Fibroblast of skin of back (primary cell): Measurements from ENCODE around the gene DDAH2.
A peak's percentile ranks its signal among the peaks of the same experiment; 100 is the strongest.
"Not testable (repeated sequence)": the region's sequence is repeated elsewhere in the genome, so short reads cannot be mapped to it uniquely, and the experiment has no call there.

Source experiments
- DNase-seq: peaks from one replicate; pipeline ENCODE4 v3.0.0-alpha.2; 2013

DDAH2 gene

GRCh38 chr6:31712296-31712695 is 16.8 kb downstream of the DDAH2 start:
- no peak for DNase-seq

GRCh38 chr6:31711233-31711632 is 17.9 kb downstream of the DDAH2 start:
- DNase-seq = no peak

GRCh38 chr6:31710523-31711219 is 18.4 kb downstream of the DDAH2 start:
- no peak for DNase-seq

GRCh38 chr6:31709157-31709556 is 19.9 kb downstream of the DDAH2 start:
- not testable (repeated sequence) for DNase-seq

- DNase-seq = no peak
Observed at GRCh38 chr6:31708224-31708623, 20.9 kb downstream of the DDAH2 start.

- DNase-seq = no peak
Observed at GRCh38 chr6:31707701-31708100, 21.4 kb downstream of the DDAH2 start.

- no peak for DNase-seq
Observed at GRCh38 chr6:31706599-31706998, 22.5 kb downstream of the DDAH2 start, which contains the start of gene LY6G6F. TSS of gene LY6G6F (plus strand) at chr6:31706866. CDS start at chr6:31706907, 41 bp downstream.

GRCh38 chr6:31705931-31706330 is 23.2 kb downstream of the DDAH2 start:
- DNase-seq = no peak

GRCh38 chr6:31702819-31703716 is 26.0 kb downstream of the DDAH2 start, which contains the start of gene ABHD16A:
TSS of gene ABHD16A (minus strand) at chr6:31703324. CDS start at chr6:31703281, 43 bp downstream.
- DNase-seq = peak; percentile 98

GRCh38 chr6:31702405-31702818 is 26.7 kb downstream of the DDAH2 start:
- DNase-seq = no peak

- no peak for DNase-seq
Observed at GRCh38 chr6:31701666-31702404, 27.3 kb downstream of the DDAH2 start.

- DNase-seq = no peak
Observed at GRCh38 chr6:31700740-31701401, 28.2 kb downstream of the DDAH2 start.

- no peak for DNase-seq
Observed at GRCh38 chr6:31697555-31697954, 31.5 kb downstream of the DDAH2 start.

GRCh38 chr6:31693535-31693934 is 35.6 kb downstream of the DDAH2 start:
- DNase-seq = no peak

- DNase-seq = no peak
Observed at GRCh38 chr6:31692886-31693285, 36.2 kb downstream of the DDAH2 start.

GRCh38 chr6:31692353-31692752 is 36.7 kb downstream of the DDAH2 start:
- no peak for DNase-seq

GRCh38 chr6:31691564-31692108 is 37.5 kb downstream of the DDAH2 start:
- DNase-seq = no peak

- no peak for DNase-seq
Observed at GRCh38 chr6:31691078-31691463, 38.0 kb downstream of the DDAH2 start.

- no peak for DNase-seq
Observed at GRCh38 chr6:31690231-31691077, 38.6 kb downstream of the DDAH2 start.

GRCh38 chr6:31689249-31690110 is 39.6 kb downstream of the DDAH2 start:
- DNase-seq = no peak
